ENCODE data around the gene TAF1B. TPM values are rescaled to one million over a fixed set of nuclear protein-coding genes. Genes with fewer than 3 reads are reported as not detected.

TAF1B gene
- total RNA-seq, 2 donors from 2014 or later, result 14.8 to 16.0 TPM

DNA sequence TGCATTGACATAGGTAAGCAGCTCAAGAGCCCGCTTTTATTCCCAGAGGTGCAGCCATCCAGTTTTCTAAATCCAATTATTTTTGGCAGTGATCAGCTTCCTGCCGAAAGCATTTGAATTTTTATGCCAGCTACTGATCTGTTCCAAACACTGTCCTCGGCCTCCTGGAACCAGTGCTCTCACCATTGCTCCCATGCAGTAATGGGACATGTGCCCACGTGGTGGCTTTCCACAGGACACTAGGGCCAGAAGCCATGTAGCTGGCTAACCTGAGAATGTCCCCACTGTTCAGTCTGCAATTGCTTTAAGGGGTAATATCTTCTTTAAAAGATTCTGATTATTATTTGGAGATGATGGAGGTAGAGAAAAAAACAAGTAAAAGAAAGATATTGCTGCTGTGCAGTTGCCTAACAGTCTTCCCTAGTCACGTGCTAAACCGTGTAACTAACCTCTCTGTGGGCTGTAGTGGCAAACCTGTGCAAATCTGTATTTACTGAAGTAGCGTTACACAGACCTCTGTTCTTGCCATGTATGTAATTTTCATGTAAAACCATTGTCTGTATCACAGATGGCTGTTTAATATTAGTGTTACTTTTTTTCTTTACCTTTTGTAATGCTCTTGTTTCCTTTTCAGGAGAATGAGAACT is 121.2 kb downstream of the TAF1B start:
- 65% methylated on average over 7 of the region's 7 CpGs for WGBS
- intact Hi-C loops (cut with DNase I), result no loop called here
- Histone ChIP-seq H3K9me3 (no peaks in the 10 kb centered on the region), H3K27ac (no peak overlapping the region), H3K36me3 (no peaks in the 10 kb centered on the region), H3K27me3 (replicated peaks; ENCODE audit: insufficient read depth) (no peaks in the 10 kb centered on the region), H3K4me1 (replicated peaks) (no peaks in the 10 kb centered on the region), H3K4me3 (no peak overlapping the region)
- no peak for TF ChIP-seq POLR2A (IDR thresholded peaks at IDR 0.05)
- no peak for DNase-seq (ENCODE audit: low spot score)

DNA sequence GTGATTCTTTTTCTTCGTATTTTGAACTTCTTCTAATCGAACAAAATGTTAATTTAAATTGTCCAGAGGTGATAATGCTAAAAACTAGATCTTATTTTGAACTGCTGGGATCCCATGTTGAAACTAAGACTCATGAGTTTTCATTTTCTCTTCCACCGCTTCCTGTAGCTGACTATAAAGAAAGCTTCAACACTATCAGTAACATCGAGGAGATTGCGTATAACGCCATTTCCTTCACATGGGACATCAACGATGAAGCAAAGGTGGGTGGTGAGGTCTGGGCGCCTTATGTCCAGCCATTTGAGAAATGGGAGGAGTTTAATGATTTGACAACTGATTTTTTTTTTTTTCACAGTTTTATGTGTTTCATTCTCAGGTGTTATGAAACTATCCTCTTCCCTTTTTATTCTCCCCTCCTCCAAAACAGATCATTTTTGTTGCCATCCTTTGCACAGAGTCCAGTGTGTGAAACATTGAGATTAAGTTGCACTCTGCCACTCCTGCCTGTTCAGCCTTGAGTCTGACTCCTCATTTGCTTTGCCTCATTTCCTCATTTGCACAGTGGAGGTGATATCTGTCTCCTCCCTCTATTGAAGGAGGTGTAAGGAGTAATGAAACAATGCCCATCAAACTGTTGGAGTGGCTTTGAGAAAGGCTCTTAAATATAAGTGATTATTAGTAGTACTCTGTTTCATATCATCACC is 122.0 kb downstream of the TAF1B start:
- Histone ChIP-seq H3K27ac (no peak overlapping the region), H3K9me3 (no peaks in the 10 kb centered on the region), H3K27me3 (replicated peaks; ENCODE audit: insufficient read depth) (no peaks in the 10 kb centered on the region), H3K36me3 (no peaks in the 10 kb centered on the region), H3K4me3 (no peak overlapping the region), H3K4me1 (replicated peaks) (no peaks in the 10 kb centered on the region)
- TF ChIP-seq POLR2A (IDR thresholded peaks at IDR 0.05) (no peak), POLR2AphosphoS5 (IDR thresholded peaks at IDR 0.05) (no peak)
- TF ChIP-seq, protein P1, sequence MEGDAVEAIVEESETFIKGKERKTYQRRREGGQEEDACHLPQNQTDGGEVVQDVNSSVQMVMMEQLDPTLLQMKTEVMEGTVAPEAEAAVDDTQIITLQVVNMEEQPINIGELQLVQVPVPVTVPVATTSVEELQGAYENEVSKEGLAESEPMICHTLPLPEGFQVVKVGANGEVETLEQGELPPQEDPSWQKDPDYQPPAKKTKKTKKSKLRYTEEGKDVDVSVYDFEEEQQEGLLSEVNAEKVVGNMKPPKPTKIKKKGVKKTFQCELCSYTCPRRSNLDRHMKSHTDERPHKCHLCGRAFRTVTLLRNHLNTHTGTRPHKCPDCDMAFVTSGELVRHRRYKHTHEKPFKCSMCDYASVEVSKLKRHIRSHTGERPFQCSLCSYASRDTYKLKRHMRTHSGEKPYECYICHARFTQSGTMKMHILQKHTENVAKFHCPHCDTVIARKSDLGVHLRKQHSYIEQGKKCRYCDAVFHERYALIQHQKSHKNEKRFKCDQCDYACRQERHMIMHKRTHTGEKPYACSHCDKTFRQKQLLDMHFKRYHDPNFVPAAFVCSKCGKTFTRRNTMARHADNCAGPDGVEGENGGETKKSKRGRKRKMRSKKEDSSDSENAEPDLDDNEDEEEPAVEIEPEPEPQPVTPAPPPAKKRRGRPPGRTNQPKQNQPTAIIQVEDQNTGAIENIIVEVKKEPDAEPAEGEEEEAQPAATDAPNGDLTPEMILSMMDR (IDR thresholded peaks at IDR 0.05), result no peak
- WGBS, result 95% methylated on average over 8 of the region's 8 CpGs
- DNase-seq (ENCODE audit: low spot score), result no peak
- intact Hi-C loops (cut with DNase I), result no loop called here

DNA sequence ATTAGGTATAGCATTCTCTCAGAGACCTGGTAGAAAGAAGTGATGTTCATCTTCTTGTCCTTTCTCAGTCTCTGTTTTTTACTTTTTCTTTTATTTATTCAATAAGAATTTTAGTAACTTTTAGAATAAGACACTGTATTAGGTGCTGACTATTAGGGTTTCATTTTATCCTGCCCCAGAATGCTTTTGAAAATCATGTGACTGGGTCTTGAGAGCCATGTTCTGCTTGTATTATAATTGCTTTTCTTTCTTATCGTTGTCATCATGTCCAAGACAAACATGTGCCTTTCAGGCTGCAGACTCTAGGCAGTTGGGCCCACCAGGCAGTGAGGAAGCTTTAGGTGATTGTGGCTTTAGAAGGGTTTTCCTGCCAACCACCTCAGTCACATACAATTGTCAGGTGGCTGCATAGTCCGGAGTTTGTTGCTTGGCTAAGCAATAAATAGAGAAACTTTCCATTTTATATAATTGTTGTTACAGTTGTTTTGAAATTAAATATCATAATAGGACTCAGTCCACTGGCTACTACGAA is 123.3 kb downstream of the TAF1B start:
- Histone ChIP-seq H3K36me3 (no peaks in the 10 kb centered on the region), H3K9me3 (no peaks in the 10 kb centered on the region), H3K4me3 (no peak overlapping the region), H3K4me1 (replicated peaks) (no peaks in the 10 kb centered on the region), H3K27ac (no peak overlapping the region), H3K27me3 (replicated peaks; ENCODE audit: insufficient read depth) (no peaks in the 10 kb centered on the region)
- intact Hi-C loops (cut with DNase I), result no loop called here
- 64% methylated on average over 3 of the region's 3 CpGs for WGBS
- TF ChIP-seq POLR2A (IDR thresholded peaks at IDR 0.05) (no peak), POLR2AphosphoS5 (IDR thresholded peaks at IDR 0.05) (no peak)
- TF ChIP-seq, protein P1 (IDR thresholded peaks at IDR 0.05), result no peak
- DNase-seq (ENCODE audit: low spot score), result no peak

DNA sequence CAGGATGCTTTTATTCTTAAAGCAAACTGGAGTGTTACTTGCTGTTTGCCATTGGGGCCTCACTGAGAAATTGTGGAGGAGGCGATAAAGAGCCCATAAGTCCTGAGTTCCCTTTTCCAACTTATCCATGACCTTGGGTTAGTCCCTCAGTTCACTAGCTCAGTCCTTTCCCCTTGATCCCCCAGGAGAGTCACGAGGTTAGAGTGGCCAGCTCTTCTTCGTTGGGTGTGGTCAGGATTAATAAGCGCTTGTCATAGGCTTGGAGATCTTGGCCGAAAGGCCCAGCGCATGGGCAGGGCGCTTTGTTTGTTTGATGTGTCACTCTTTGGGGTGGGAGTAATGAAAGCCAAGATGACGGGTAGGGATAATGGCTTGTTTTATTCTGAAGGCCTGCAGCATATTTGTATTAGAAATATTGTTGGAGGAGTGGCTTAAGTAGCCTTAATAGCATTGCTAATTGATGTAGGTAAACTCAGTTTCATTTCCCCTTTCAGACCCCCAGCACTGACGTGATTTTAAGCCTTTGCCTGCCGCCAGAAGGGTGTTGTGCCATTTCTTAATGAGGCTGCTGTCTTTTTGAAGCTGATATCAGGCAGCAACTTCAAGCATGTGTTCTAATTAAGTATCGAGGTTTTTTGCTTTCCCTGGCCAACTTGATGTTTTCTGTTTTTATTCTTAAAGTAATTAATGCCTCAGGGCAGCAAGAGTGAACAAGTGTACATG is 123.9 kb downstream of the TAF1B start:
- Histone ChIP-seq H3K4me3 (no peak overlapping the region), H3K4me1 (replicated peaks) (no peaks in the 10 kb centered on the region), H3K9me3 (no peaks in the 10 kb centered on the region), H3K36me3 (no peaks in the 10 kb centered on the region), H3K27ac (no peak overlapping the region), H3K27me3 (replicated peaks; ENCODE audit: insufficient read depth) (no peaks in the 10 kb centered on the region)
- no peak for DNase-seq (ENCODE audit: low spot score)
- intact Hi-C loops (cut with DNase I), result no loop called here
- 81% methylated on average over 11 of the region's 11 CpGs for WGBS
- no peak for TF ChIP-seq POLR2A (IDR thresholded peaks at IDR 0.05)
- no peak for TF ChIP-seq POLR2AphosphoS5 (IDR thresholded peaks at IDR 0.05)
- TF ChIP-seq, protein P1 (IDR thresholded peaks at IDR 0.05), result no peak

Measured in prostate gland (tissue), 2 donors.